8988T (cell line): ENCODE results near the gene SLC2A6.

ENCODE experiments used
- DNase-seq: peaks from one replicate; pipeline ENCODE4 v3.0.0; 2011

SLC2A6 gene

GRCh38 chr9:133478851-133479711 is at the start of gene SLC2A6:
Gene SLC2A6 (minus strand): TSS chr9:133479099. CDS start chr9:133479059, 40 bp downstream.
- peak; percentile 96 for DNase-seq

DNA sequence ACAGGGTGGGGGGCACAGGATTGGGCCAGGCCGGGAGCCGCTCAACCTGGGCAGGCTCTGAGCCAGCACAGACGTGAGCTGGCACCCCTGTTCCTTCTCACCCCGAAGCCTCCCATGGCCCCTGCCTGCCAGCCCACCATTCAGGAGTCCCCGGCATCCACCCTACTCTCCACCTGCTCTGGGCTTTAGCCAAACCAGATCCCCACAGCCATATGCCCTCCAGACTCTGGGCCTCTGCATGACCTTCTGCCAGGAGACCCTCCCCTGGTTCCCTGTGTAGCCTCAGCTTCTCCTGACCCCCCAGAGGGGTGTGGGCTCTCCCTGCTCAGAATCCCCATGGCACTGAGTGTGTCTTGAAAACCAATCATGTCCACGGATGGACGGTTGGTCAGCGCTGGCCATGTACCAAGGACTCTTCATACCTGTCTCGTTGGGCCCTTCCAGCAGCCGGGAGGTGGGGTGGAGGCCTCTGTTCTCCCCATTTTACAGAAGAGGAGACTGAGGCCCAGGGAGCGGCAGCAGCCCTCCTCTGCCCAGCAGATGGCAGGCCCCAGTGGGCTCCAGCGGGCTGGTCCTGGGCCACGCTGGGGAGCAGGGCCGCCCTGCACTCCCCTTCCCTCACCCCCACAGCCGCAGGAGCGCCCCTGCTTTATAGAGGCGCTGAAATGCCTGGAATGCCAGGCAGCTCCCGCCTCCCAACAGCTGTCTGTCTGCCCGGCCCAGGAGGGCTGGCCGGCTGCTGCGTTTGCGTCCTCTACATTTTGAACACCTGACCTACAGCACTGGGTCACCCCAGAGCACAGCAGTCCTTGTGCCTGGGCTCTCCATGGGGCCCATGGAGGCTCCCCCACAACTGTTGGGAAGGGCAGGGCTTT is 49.3 kb upstream of the SLC2A6 start:
- no peak for DNase-seq

DNA sequence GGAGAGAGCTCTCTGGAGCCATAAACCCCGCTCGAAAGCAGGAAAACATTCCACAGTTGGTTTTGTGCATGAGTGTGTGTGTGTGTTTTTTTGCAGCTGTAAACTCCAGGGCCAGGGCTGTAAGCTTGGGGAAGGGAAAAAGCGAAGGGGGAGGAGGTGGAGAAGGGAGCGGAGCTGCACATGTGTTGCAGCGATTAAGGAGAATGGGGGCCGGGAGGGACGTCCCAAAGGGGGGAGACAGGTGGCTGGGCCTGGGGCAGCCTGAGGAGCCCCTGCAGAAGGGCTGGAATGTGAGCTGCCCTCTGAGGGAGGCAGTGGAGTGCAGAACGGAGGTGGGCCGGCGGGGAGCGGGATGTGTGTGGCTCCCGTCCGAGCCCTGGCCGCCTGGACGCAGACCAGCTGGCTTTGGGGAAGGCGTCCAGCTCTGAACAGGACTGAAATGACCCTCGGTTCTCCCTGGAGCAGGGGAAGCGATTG is 48.6 kb upstream of the SLC2A6 start:
- no peak for DNase-seq

GRCh38 chr9:133526721-133527321 is 47.9 kb upstream of the SLC2A6 start:
- no peak for DNase-seq

- DNase-seq, result no peak
Measured at GRCh38 chr9:133525677-133526076, 46.8 kb upstream of the SLC2A6 start.

GRCh38 chr9:133524679-133525228 is 45.9 kb upstream of the SLC2A6 start, which contains the start of gene MYMK:
Gene MYMK (minus strand): TSS chr9:133524959. CDS start chr9:133524844, 115 bp downstream.
- no peak for DNase-seq

DNA sequence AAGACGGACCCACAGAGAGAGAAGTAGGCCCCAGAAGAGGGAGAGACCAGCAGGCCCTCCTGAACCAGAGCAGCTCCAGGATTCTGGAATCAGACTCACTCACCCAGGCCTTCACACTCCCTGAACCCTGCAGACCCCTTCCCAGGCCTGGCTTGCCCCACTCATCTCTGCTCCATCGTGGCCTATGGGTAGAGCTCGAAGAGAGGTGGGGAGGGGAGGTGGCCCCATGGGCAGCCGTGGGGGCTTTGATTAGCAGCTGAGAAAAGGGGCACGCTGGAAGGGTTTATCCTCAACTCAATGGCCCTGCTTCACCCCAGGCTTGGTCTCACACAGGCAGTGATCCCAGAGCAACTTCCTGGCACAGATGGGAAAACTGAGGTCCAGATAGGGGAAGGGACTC is 45.2 kb upstream of the SLC2A6 start:
- no peak for DNase-seq

DNA sequence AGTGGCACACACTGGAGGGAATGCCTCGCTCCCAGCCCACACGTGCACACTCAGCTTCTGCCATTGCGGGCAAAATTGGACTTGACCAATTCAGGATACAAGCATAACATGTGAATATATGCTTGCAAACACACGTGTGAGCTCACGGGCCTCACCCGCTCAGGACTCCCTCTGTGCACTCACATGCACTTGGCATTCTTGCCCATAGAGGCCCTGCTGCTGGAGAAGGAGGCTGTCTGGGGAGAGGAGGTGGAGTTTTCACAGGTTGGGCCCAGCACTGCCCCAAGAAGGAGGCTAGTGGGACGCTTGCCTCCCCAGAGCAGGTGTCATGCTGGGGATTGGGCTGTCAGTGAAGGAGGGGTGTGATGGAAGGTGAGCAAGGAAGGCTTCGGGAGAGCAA is 44.2 kb upstream of the SLC2A6 start:
- DNase-seq, result no peak

GRCh38 chr9:133522073-133522910 is 43.4 kb upstream of the SLC2A6 start:
- no peak for DNase-seq

DNA sequence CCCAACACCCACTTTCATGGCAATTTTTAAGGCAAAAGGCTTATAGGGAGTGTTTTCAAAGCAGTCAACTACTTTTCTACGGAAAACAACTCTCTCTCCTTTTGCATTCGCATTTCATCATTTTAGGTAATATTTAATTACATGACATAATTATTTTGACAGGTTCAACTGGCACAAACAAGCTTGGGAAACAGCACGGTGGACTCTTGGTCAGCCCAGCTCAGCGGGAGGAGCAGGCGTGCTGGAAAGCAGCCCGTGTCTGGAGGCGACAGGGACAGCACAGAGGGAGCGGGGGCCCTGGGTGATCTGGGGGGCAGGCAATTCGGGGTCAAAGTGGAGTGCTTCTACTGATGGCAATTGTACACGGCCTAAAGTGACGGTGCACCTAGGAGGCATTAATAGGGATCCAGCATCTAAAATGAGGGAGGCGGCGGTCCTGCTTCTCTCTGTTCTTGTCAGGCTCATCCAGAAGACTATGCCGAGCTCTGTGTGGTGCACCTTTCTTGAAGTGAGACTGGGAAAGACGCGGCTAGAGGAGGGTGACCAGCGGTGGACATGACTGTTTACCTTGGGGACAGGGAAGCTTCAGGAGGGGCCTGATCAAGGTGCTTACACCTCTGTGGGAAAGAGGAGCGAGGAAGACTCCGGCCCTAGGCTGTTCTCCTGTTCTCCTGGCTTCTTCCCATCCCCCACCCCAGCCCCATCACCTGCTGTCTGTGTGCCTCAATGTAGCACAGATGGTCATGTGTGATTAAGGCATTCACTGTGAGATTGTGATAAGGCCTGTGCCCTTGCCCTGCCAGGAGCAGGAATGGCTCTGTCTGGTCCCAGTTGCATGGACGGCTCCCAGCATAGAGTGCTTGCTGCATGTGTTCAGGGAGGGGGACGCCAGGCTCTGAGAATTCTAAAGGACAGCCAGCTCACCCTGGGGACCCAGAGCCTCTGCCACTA is 42.5 kb upstream of the SLC2A6 start:
- DNase-seq, result no peak

- DNase-seq, result no peak
Measured at GRCh38 chr9:133520121-133520835, 41.4 kb upstream of the SLC2A6 start.

- DNase-seq, result no peak
Measured at GRCh38 chr9:133519693-133520092, 40.8 kb upstream of the SLC2A6 start.

DNA sequence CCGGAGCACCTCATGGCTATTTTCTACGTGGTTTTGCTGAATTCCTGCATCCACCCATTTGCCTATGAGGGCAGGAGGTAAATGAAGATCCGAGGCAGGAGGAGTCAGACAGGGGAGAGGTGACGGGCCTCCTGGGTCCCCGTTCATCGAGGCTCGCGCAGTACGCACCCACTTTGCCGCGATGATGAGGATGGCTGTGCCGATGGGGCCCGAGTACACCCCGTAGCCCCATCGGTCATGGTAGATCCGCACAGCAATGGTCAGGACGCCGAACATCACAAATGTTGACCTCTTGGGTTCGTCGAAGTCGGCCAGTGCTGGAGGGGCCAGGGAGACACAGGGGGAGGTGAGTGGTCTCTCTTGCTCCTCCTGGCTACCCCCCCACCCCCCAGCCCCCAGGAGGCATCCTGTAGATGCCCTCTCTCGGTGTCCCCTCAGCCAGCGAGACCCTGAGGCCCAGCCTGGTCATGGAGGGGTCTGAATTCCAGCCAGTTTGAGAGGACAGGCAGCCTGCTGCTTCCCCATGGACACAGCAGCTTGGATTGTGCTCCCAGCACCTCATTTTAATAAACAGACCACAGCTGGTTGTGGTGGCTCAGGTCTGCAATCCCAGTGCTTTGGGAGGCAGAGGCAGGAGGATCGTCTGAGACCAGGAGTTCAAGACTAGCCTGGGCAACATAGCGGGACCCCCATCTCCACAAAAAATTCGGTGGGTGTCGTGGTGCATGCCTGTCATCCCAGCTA is 40.0 kb upstream of the SLC2A6 start:
- no peak for DNase-seq

DNA sequence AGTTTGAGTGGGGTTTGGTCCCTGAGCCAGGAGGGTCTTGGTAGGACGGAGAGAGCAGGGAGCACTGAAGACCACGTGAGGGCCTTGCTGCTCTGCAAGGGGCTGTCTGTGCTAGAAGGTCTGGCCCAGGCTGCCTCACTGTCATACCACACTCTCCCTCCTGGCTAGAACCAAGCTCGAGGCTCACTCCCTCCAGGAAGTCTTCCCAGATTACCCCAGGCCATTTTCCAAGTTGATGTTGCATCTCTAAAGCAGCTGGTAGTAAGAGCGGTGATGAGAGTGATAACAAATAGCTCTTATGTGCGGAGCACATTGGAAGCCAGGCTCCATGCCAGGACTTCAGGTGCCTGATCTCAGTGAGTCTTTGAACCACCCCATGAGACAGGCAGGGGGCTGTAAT is 39.3 kb upstream of the SLC2A6 start:
- no peak for DNase-seq

DNA sequence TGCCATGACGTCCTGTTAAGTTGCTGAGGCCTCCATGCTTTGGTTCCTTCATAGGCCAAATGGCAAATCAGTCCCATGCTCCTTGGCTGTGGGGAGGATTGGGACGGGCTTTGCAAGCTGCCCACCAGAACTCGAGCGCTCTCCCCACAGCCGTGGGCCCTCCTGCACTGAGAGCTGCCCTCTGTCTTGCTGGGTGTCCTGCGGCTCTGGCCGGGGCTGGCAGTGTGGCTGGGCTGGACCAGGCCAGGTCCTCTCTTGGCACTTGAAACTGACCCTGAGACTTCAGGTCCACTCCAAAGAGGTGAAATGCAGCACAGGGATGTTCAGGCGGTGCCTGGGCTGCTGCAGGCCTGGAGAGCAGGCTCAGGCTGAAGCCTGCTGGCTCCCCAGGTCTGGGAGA is 38.8 kb upstream of the SLC2A6 start:
- no peak for DNase-seq

DNA sequence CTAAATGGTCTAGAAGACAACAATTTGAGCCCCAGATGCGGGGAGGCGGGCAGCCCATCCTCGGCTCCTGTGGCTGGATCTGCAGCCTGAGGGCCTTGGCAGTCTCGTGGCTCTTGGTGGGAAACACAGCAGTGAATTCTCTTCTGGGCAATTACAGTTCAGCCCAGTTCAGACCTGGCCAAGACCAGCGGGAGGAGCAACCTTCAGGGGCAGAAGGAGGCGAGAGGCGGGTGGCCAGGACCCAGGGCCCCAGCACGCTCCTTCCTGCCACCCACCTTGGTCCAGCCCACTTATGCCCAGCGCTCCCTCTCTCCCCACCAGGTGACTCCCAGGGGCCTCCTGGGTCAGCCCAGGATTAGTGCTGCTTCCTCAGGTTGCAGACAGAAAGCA is 38.1 kb upstream of the SLC2A6 start:
- DNase-seq, result no peak

GRCh38 chr9:133516256-133516960 is 37.5 kb upstream of the SLC2A6 start:
- no peak for DNase-seq

DNA sequence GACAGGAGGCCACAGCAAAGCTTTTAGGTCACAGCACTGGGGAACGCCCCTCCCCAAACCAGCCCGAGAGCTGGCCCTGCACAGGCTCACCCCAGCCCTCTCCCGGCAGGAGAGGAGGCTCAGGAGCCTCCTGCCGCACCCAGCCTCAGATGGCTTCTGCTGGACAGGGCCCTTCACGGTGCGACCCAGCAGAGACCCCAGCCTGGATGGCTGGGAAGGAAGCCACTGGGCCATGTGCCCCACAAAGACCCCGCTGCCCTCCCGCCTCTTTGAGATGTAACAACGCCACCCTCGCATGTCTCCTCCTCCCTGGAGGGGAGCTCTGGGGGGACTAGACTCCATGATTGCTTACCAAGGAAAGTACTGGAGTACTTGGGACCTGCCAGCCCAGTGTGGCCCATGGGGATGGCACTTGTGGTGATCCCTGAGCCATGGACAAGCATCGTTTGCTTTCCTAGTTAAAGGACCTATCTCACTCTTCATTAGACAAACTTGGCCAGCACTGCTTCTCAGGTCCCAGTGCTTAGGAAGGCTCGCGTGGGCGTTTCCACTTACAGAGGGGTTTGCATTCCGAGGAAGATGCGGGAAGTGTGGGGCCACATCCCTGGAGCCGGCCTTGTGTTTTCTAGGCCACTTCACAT is 36.8 kb upstream of the SLC2A6 start:
- DNase-seq, result no peak
